ENCODE results near the gene AHCYL1. TPM values are rescaled to one million over a fixed set of nuclear protein-coding genes. Genes with fewer than 3 reads are reported as not detected.

Gene AHCYL1
- total RNA-seq, 1 experiment from 2014 or later, result 92.0 TPM

DNA sequence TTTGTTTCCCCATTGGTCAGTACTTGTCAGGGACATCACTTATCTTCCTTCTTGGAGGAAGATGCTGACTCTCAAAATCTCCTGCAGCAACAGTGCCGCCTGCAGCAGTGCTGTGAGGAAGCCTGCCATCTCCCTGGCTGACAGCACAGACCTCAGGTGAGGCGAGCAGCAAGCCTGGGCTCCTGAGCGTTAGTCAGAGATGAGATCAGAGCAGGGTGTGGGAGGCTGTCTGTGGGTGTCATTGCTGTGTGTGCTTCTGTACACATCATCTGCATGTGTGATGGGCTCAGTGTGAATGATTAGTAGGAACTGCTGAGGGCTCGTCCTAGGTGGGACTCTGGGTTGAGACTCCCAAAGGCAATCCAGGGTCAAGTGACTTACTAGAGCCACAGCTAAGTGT lies 56.0 kb downstream of the AHCYL1 start:
- TF ChIP-seq, protein P1, sequence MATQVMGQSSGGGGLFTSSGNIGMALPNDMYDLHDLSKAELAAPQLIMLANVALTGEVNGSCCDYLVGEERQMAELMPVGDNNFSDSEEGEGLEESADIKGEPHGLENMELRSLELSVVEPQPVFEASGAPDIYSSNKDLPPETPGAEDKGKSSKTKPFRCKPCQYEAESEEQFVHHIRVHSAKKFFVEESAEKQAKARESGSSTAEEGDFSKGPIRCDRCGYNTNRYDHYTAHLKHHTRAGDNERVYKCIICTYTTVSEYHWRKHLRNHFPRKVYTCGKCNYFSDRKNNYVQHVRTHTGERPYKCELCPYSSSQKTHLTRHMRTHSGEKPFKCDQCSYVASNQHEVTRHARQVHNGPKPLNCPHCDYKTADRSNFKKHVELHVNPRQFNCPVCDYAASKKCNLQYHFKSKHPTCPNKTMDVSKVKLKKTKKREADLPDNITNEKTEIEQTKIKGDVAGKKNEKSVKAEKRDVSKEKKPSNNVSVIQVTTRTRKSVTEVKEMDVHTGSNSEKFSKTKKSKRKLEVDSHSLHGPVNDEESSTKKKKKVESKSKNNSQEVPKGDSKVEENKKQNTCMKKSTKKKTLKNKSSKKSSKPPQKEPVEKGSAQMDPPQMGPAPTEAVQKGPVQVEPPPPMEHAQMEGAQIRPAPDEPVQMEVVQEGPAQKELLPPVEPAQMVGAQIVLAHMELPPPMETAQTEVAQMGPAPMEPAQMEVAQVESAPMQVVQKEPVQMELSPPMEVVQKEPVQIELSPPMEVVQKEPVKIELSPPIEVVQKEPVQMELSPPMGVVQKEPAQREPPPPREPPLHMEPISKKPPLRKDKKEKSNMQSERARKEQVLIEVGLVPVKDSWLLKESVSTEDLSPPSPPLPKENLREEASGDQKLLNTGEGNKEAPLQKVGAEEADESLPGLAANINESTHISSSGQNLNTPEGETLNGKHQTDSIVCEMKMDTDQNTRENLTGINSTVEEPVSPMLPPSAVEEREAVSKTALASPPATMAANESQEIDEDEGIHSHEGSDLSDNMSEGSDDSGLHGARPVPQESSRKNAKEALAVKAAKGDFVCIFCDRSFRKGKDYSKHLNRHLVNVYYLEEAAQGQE (IDR thresholded peaks at IDR 0.05; ENCODE audit: low read depth), result no peak
- TF ChIP-seq EGR1 (IDR thresholded peaks at IDR 0.05; ENCODE audit: low read depth) (no peak), ZNF274 (IDR thresholded peaks at IDR 0.05; ENCODE audit: low read depth, low read length) (no peak), RAD21 (IDR thresholded peaks at IDR 0.05; ENCODE audit: low read depth) (no peak), CBX3 (IDR thresholded peaks at IDR 0.05; ENCODE audit: low read depth) (no peak), SIN3A (IDR thresholded peaks at IDR 0.05; ENCODE audit: low read depth) (no peak), SRF (IDR thresholded peaks at IDR 0.05; ENCODE audit: low read depth) (no peak), JUND (IDR thresholded peaks at IDR 0.05) (no peak), TCF7L2 (IDR thresholded peaks at IDR 0.05; ENCODE audit: borderline replicate concordance, extremely low read depth, insufficient read depth, insufficient read length) (no peak), CEBPB (IDR thresholded peaks at IDR 0.05; ENCODE audit: low read depth) (no peak), FOSL1 (IDR thresholded peaks at IDR 0.05; ENCODE audit: low read depth) (no peak), SP1 (IDR thresholded peaks at IDR 0.05; ENCODE audit: low read depth) (no peak), ZFX (IDR thresholded peaks at IDR 0.05) (no peak), POLR2A (IDR thresholded peaks at IDR 0.05; ENCODE audit: borderline replicate concordance, extremely low read depth, insufficient read depth, insufficient read length) (no peak)
- TF ChIP-seq, protein P2, sequence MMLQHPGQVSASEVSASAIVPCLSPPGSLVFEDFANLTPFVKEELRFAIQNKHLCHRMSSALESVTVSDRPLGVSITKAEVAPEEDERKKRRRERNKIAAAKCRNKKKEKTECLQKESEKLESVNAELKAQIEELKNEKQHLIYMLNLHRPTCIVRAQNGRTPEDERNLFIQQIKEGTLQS (IDR thresholded peaks at IDR 0.05), result no peak
- TF ChIP-seq, protein P3, sequence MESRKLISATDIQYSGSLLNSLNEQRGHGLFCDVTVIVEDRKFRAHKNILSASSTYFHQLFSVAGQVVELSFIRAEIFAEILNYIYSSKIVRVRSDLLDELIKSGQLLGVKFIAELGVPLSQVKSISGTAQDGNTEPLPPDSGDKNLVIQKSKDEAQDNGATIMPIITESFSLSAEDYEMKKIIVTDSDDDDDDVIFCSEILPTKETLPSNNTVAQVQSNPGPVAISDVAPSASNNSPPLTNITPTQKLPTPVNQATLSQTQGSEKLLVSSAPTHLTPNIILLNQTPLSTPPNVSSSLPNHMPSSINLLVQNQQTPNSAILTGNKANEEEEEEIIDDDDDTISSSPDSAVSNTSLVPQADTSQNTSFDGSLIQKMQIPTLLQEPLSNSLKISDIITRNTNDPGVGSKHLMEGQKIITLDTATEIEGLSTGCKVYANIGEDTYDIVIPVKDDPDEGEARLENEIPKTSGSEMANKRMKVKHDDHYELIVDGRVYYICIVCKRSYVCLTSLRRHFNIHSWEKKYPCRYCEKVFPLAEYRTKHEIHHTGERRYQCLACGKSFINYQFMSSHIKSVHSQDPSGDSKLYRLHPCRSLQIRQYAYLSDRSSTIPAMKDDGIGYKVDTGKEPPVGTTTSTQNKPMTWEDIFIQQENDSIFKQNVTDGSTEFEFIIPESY (IDR thresholded peaks at IDR 0.05; ENCODE audit: extremely low read depth, insufficient replicate concordance, low read length), result no peak
- TF ChIP-seq, protein P4, sequence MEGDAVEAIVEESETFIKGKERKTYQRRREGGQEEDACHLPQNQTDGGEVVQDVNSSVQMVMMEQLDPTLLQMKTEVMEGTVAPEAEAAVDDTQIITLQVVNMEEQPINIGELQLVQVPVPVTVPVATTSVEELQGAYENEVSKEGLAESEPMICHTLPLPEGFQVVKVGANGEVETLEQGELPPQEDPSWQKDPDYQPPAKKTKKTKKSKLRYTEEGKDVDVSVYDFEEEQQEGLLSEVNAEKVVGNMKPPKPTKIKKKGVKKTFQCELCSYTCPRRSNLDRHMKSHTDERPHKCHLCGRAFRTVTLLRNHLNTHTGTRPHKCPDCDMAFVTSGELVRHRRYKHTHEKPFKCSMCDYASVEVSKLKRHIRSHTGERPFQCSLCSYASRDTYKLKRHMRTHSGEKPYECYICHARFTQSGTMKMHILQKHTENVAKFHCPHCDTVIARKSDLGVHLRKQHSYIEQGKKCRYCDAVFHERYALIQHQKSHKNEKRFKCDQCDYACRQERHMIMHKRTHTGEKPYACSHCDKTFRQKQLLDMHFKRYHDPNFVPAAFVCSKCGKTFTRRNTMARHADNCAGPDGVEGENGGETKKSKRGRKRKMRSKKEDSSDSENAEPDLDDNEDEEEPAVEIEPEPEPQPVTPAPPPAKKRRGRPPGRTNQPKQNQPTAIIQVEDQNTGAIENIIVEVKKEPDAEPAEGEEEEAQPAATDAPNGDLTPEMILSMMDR (IDR thresholded peaks at IDR 0.05 in 2 of 3, conservative IDR thresholded peaks at IDR 0.05 in 1 of 3; ENCODE audit: borderline replicate concordance in 1 of 3, insufficient read depth in 1 of 3, low read depth in 2 of 3, low read length in 2 of 3), result no peak
- TF ChIP-seq, protein P5, sequence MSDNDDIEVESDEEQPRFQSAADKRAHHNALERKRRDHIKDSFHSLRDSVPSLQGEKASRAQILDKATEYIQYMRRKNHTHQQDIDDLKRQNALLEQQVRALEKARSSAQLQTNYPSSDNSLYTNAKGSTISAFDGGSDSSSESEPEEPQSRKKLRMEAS (IDR thresholded peaks at IDR 0.05), result no peak
- Histone ChIP-seq H3K9ac (ENCODE audit: low read length) (no peak overlapping the region), H3K4me1 (ENCODE audit: control insufficient read depth in 1 of 2, insufficient read depth in 2 of 2, low read length in 2 of 2) (peaks cover 3 to 5% of the 10 kb centered on the region in 2 experiments; a peak in 3 of 4 replicates), H3K27ac (ENCODE audit: low read depth, low read length) (no peak overlapping the region), H4K20me1 (ENCODE audit: insufficient read depth) (no peaks in the 10 kb centered on the region), H3K4me2 (ENCODE audit: low read length) (no peak overlapping the region), H3K9me2 (ENCODE audit: insufficient read depth) (no peaks in the 10 kb centered on the region), H3K36me3 (ENCODE audit: control insufficient read depth in 1 of 2, insufficient read depth in 2 of 2, low read length in 2 of 2) (peaks cover 42 to 62% of the 10 kb centered on the region in 2 experiments; a peak in 3 of 4 replicates), H3K4me3 (replicated peaks in 1 of 2; ENCODE audit: low read depth in 1 of 2, low read length in 2 of 2) (no peak overlapping the region), H3K27me3 (ENCODE audit: insufficient read depth, low read length) (no peaks in the 10 kb centered on the region), H3K79me2 (ENCODE audit: insufficient read depth, low read length) (peaks cover 19% of the 10 kb centered on the region), H3K9me3 (ENCODE audit: control insufficient read depth in 1 of 2, insufficient read depth in 1 of 2, low read depth in 1 of 2, low read length in 2 of 2) (no peaks in the 10 kb centered on the region), H2AFZ (ENCODE audit: low read depth, low read length, poor library complexity, severe bottlenecking) (no peak overlapping the region)
- BruUV-seq (replicated peaks), result no TSS peak
- ATAC-seq (no peak), DNase-seq (ENCODE audit: low read depth, low spot score) (no peak)
- CTCF ChIA-PET, result interaction anchor here (0.7 kb wide), 1 partner anchor 19 kb away, joined by 4 read pairs; no protein-coding TSS in a partner anchor
- RAD21 ChIA-PET (ENCODE audit: low non-redundant PET in 1 of 2, low total read pairs in 2 of 2, uncharacterized antibody in 2 of 2, unreplicated experiment in 2 of 2), result no interaction called here
- POLR2A ChIA-PET, result no interaction called here
- intact Hi-C loops (cut with micrococcal nuclease), result no loop called here
